ENCODE results near the gene TIGD3. TPM values are rescaled to one million over a fixed set of nuclear protein-coding genes. Genes with fewer than 3 reads are reported as not detected.

Gene TIGD3
- total and polyA plus RNA-seq, 2 of the 13 experiments (the other 11 are each of a cell fraction or from before 2014, with no cell fraction given): 0.49 to 4.9 TPM

DNA sequence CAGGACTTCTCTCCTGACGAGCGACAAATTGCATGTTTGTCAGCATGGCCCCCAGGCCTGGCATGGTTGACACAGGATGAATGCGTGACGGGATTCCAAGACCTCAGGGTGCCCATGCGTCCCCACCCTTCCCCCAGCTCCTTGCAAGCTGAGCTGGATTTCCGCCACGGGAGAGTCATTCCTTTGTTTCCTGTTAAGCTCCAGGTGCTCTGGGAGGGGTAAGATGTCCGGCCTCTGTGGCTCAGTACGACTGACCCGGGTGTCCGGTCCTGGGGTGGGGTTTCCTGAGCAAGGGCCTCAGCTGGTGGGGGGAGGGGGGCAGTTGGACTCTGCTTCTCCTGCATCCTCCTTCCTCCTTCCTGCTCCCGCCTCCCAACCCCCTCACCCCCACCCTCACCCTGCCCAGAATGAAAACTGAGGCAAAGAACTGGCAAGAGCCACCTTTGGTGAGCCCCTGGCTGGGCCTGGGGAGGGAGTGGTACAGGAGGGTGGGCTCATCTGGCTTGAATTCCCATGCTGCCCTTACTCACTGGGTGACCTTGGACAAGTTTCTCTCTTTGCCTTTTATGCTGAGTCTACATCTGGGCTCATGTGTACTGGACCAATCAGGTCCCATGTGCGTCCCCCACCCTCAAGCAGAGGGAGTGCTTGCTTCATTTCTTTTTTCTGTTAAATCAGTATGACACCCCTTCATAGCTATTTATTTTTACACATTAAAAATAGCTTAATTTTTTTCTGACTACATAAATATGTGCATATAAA lies 37.3 kb upstream of the TIGD3 start (continued):
- no peak for TF ChIP-seq ZNF513 (CRISPR knock-in tag; conservative IDR thresholded peaks at IDR 0.05)
- TF ChIP-seq ZNF782 (CRISPR knock-in tag; IDR thresholded peaks at IDR 0.05; ENCODE audit: borderline replicate concordance): no peak
- TF ChIP-seq, protein P1, sequence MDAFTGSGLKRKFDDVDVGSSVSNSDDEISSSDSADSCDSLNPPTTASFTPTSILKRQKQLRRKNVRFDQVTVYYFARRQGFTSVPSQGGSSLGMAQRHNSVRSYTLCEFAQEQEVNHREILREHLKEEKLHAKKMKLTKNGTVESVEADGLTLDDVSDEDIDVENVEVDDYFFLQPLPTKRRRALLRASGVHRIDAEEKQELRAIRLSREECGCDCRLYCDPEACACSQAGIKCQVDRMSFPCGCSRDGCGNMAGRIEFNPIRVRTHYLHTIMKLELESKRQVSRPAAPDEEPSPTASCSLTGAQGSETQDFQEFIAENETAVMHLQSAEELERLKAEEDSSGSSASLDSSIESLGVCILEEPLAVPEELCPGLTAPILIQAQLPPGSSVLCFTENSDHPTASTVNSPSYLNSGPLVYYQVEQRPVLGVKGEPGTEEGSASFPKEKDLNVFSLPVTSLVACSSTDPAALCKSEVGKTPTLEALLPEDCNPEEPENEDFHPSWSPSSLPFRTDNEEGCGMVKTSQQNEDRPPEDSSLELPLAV (CRISPR knock-in tag; conservative IDR thresholded peaks at IDR 0.05; ENCODE audit: low read depth): no peak
- TF ChIP-seq ESRRA (CRISPR knock-in tag; IDR thresholded peaks at IDR 0.05; ENCODE audit: low read depth): 0 out of 2 replicates have a peak, but pooled peaks have one; percentile 50
- TF ChIP-seq, protein P2, sequence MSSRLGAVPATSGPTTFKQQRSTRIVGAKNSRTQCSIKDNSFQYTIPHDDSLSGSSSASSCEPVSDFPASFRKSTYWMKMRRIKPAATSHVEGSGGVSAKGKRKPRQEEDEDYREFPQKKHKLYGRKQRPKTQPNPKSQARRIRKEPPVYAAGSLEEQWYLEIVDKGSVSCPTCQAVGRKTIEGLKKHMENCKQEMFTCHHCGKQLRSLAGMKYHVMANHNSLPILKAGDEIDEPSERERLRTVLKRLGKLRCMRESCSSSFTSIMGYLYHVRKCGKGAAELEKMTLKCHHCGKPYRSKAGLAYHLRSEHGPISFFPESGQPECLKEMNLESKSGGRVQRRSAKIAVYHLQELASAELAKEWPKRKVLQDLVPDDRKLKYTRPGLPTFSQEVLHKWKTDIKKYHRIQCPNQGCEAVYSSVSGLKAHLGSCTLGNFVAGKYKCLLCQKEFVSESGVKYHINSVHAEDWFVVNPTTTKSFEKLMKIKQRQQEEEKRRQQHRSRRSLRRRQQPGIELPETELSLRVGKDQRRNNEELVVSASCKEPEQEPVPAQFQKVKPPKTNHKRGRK (CRISPR knock-in tag; IDR thresholded peaks at IDR 0.05): no peak
- no peak for TF ChIP-seq THYN1 (CRISPR knock-in tag; IDR thresholded peaks at IDR 0.05; ENCODE audit: borderline replicate concordance, low read depth)
- TF ChIP-seq ZBTB42 (CRISPR knock-in tag; IDR thresholded peaks at IDR 0.05): no peak
- TF ChIP-seq, protein P3, sequence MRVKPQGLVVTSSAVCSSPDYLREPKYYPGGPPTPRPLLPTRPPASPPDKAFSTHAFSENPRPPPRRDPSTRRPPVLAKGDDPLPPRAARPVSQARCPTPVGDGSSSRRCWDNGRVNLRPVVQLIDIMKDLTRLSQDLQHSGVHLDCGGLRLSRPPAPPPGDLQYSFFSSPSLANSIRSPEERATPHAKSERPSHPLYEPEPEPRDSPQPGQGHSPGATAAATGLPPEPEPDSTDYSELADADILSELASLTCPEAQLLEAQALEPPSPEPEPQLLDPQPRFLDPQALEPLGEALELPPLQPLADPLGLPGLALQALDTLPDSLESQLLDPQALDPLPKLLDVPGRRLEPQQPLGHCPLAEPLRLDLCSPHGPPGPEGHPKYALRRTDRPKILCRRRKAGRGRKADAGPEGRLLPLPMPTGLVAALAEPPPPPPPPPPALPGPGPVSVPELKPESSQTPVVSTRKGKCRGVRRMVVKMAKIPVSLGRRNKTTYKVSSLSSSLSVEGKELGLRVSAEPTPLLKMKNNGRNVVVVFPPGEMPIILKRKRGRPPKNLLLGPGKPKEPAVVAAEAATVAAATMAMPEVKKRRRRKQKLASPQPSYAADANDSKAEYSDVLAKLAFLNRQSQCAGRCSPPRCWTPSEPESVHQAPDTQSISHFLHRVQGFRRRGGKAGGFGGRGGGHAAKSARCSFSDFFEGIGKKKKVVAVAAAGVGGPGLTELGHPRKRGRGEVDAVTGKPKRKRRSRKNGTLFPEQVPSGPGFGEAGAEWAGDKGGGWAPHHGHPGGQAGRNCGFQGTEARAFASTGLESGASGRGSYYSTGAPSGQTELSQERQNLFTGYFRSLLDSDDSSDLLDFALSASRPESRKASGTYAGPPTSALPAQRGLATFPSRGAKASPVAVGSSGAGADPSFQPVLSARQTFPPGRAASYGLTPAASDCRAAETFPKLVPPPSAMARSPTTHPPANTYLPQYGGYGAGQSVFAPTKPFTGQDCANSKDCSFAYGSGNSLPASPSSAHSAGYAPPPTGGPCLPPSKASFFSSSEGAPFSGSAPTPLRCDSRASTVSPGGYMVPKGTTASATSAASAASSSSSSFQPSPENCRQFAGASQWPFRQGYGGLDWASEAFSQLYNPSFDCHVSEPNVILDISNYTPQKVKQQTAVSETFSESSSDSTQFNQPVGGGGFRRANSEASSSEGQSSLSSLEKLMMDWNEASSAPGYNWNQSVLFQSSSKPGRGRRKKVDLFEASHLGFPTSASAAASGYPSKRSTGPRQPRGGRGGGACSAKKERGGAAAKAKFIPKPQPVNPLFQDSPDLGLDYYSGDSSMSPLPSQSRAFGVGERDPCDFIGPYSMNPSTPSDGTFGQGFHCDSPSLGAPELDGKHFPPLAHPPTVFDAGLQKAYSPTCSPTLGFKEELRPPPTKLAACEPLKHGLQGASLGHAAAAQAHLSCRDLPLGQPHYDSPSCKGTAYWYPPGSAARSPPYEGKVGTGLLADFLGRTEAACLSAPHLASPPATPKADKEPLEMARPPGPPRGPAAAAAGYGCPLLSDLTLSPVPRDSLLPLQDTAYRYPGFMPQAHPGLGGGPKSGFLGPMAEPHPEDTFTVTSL (CRISPR knock-in tag; IDR thresholded peaks at IDR 0.05; ENCODE audit: borderline replicate concordance): no peak
- TF ChIP-seq, protein P4, sequence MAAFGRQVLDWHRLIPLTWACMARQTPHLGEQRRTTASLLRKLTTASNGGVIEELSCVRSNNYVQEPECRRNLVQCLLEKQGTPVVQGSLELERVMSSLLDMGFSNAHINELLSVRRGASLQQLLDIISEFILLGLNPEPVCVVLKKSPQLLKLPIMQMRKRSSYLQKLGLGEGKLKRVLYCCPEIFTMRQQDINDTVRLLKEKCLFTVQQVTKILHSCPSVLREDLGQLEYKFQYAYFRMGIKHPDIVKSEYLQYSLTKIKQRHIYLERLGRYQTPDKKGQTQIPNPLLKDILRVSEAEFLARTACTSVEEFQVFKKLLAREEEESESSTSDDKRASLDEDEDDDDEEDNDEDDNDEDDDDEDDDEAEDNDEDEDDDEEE (CRISPR knock-in tag; IDR thresholded peaks at IDR 0.05): no peak
- TF ChIP-seq ZNF18 (CRISPR knock-in tag; IDR thresholded peaks at IDR 0.05; ENCODE audit: insufficient replicate concordance): no peak
